HG03066 (cell line): ENCODE data around the gene LRRC75A.
A peak's percentile ranks its signal among the peaks of the same experiment; 100 is the strongest.
"Not testable (repeated sequence)": the region's sequence is repeated elsewhere in the genome, so short reads cannot be mapped to it uniquely, and the experiment has no call there.

Source experiments
- ATAC-seq: cut with Tn5 transposase; IDR thresholded peaks from one replicate; pipeline ENCODE4 v1.9.1; 2021; ENCODE audit warnings: low read depth; ENCODE audit not compliant: unreplicated experiment

Gene LRRC75A

GRCh38 chr17:16491703-16492612 is at the start of gene LRRC75A:
TSS of gene LRRC75A (minus strand) at chr17:16492193. CDS start at chr17:16491990, 203 bp downstream.
- no peak for ATAC-seq

GRCh38 chr17:16537130-16537458 is 45.1 kb upstream of the LRRC75A start:
- ATAC-seq = no peak

GRCh38 chr17:16534236-16534635 is 42.2 kb upstream of the LRRC75A start:
- ATAC-seq = no peak

GRCh38 chr17:16529906-16530305 is 37.9 kb upstream of the LRRC75A start:
- no peak for ATAC-seq

GRCh38 chr17:16527298-16527697 is 35.3 kb upstream of the LRRC75A start:
- ATAC-seq = no peak

GRCh38 chr17:16525556-16525955 is 33.6 kb upstream of the LRRC75A start:
- ATAC-seq = not testable (repeated sequence)

- ATAC-seq = peak; percentile 72
Measured at GRCh38 chr17:16521070-16521727, 29.2 kb upstream of the LRRC75A start.

- ATAC-seq = no peak
Measured at GRCh38 chr17:16519021-16519420, 27.0 kb upstream of the LRRC75A start.

- no peak for ATAC-seq
Measured at GRCh38 chr17:16517477-16517876, 25.5 kb upstream of the LRRC75A start.

- ATAC-seq = no peak
Measured at GRCh38 chr17:16516594-16517051, 24.6 kb upstream of the LRRC75A start.

GRCh38 chr17:16515933-16516332 is 23.9 kb upstream of the LRRC75A start:
- no peak for ATAC-seq

GRCh38 chr17:16513873-16514272 is 21.9 kb upstream of the LRRC75A start:
- ATAC-seq = no peak

GRCh38 chr17:16512011-16512410 is 20.0 kb upstream of the LRRC75A start:
- no peak for ATAC-seq

GRCh38 chr17:16511593-16511992 is 19.6 kb upstream of the LRRC75A start:
- no peak for ATAC-seq

- no peak for ATAC-seq
Measured at GRCh38 chr17:16507918-16508533, 16.0 kb upstream of the LRRC75A start.

- ATAC-seq = no peak
Measured at GRCh38 chr17:16506188-16506587, 14.2 kb upstream of the LRRC75A start.

- ATAC-seq = no peak
Measured at GRCh38 chr17:16504984-16505383, 13.0 kb upstream of the LRRC75A start.

GRCh38 chr17:16496820-16497489 is 5.0 kb upstream of the LRRC75A start:
- no peak for ATAC-seq

- no peak for ATAC-seq
Measured at GRCh38 chr17:16495980-16496819, 4.2 kb upstream of the LRRC75A start.

GRCh38 chr17:16495561-16495960 is 3.6 kb upstream of the LRRC75A start:
- no peak for ATAC-seq
